ENCODE data around the gene TSSC4. TPM values are rescaled to one million over a fixed set of nuclear protein-coding genes. Genes with fewer than 3 reads are reported as not detected.
"Not testable (repeated sequence)": the region's sequence is repeated elsewhere in the genome, so short reads cannot be mapped to it uniquely, and the experiment has no call there.

TSSC4 gene
- total RNA-seq, 1 experiment from 2014 or later = 60.9 TPM

DNA sequence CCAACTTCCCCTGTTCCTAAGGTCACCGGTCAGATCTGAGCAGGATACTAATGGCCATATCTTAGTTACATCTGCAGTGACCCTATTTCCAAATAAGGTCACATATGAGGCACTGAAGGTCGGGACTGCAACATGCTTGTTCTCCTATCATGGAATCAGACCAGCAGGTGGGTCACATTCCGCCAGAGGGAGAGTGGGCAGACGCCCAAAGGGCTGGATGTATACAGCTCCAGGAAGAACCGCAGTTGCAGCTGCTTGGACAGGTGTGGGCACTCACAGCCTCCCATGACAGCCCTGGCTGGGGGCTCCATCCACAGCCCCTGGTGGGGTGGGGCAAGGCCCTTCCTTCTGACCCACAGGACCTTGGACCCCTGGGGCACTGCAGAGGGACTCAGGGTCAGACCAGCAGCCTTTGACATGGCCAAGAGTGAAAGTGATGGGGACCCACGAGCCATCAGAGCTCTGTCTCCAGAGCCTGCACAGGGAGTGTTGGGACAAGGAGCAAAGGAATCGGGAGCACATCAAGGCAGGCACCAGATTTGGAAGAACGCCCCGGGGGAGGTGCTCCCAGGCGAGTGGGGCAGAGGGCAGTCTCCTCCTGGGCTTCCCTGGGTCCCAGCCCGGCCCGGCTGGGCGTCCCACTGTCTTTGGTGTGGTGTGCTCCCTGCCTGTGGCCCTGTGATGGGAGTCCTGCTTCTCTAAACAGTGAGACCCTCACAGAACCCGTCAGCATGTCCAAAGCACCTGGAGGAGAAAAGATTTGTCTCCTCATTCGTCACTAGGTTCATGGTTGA is 36.8 kb upstream of the TSSC4 start:
- H3K9me3 ChIP-seq = no peaks in the 10 kb centered on the region
- ChIA-PET POLR2A (no interaction called here), CTCF (no interaction called here)
- H3K4me3 ChIP-seq (ENCODE audit: low read depth, low read length) = no peak overlapping the region
- H3K27me3 ChIP-seq (replicated peaks; ENCODE audit: control insufficient read depth, insufficient read depth, low read length) = no peaks in the 10 kb centered on the region
- TF ChIP-seq CTCF (IDR thresholded peaks at IDR 0.05; ENCODE audit: insufficient read depth in 1 of 2, low read depth in 1 of 2, low read length in 1 of 2, severe bottlenecking in 1 of 2, unreplicated experiment in 1 of 2) = no peak
- intact Hi-C loops (cut with micrococcal nuclease; ENCODE audit: unreplicated experiment) = no loop called here
- Mint-ChIP-seq H3K9me3 (ENCODE audit: unreplicated experiment) (no peaks in the 10 kb centered on the region), H3K27ac (ENCODE audit: unreplicated experiment) (no peak overlapping the region), H3K36me3 (ENCODE audit: insufficient read depth, unreplicated experiment) (no peaks in the 10 kb centered on the region), H3K27me3 (ENCODE audit: insufficient read depth, unreplicated experiment) (no peaks in the 10 kb centered on the region), H3K4me3 (ENCODE audit: unreplicated experiment) (no peak overlapping the region), H3K4me1 (ENCODE audit: low read depth, unreplicated experiment) (no peaks in the 10 kb centered on the region)
- no peaks in the 10 kb centered on the region for H3K36me3 ChIP-seq (ENCODE audit: control insufficient read depth, insufficient read depth, low read length)
- BruUV-seq (replicated peaks) = no TSS peak
- H3K4me1 ChIP-seq = no peaks in the 10 kb centered on the region
- DNase-seq = no peak

DNA sequence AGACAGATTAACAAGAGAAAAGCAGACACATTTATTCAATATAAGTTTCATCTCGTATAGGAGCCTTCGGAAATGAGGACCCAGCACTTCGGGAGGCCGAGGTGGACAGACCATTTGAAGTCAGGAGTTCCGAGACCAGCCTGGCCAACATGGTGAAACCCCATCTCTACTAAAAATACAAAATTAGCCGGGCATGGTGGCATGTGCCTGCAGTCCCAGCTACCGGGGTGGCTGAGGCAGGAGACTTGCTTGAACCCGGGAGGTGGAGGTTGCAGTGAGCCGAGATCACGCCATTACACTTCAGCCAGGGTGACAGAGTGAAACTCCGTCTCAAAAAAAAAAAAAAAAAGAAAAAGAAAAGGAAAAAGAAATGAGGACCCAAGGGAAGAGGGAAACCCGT is 36.2 kb upstream of the TSSC4 start:
- H3K4me1 Mint-ChIP-seq (ENCODE audit: low read depth, unreplicated experiment); CTCF ChIA-PET: not testable (repeated sequence)

GRCh38 chr11:2365571-2366210 is 34.9 kb upstream of the TSSC4 start:
- H3K36me3 ChIP-seq (ENCODE audit: control insufficient read depth, insufficient read depth, low read length) = no peaks in the 10 kb centered on the region
- H3K36me3 Mint-ChIP-seq (ENCODE audit: insufficient read depth, unreplicated experiment) = no peaks in the 10 kb centered on the region
- intact Hi-C loops (cut with micrococcal nuclease; ENCODE audit: unreplicated experiment) = no loop called here
- no peak overlapping the region for H3K27ac Mint-ChIP-seq (ENCODE audit: unreplicated experiment)
- no peaks in the 10 kb centered on the region for H3K4me1 ChIP-seq
- no peak for DNase-seq
- ChIA-PET CTCF (no interaction called here), POLR2A (no interaction called here)
- H3K9me3 ChIP-seq = no peaks in the 10 kb centered on the region
- no peaks in the 10 kb centered on the region for H3K4me1 Mint-ChIP-seq (ENCODE audit: low read depth, unreplicated experiment)
- no peaks in the 10 kb centered on the region for H3K27me3 ChIP-seq (replicated peaks; ENCODE audit: control insufficient read depth, insufficient read depth, low read length)
- H3K4me3 ChIP-seq (ENCODE audit: low read depth, low read length) = no peak overlapping the region
- H3K4me3 Mint-ChIP-seq (ENCODE audit: unreplicated experiment) = no peak overlapping the region
- no TSS peak for BruUV-seq (replicated peaks)
- no peaks in the 10 kb centered on the region for H3K27me3 Mint-ChIP-seq (ENCODE audit: insufficient read depth, unreplicated experiment)
- no peaks in the 10 kb centered on the region for H3K9me3 Mint-ChIP-seq (ENCODE audit: unreplicated experiment)
- TF ChIP-seq CTCF (IDR thresholded peaks at IDR 0.05; ENCODE audit: insufficient read depth in 1 of 2, low read depth in 1 of 2, low read length in 1 of 2, severe bottlenecking in 1 of 2, unreplicated experiment in 1 of 2) = no peak

More for the DNA sequence above, 36.2 kb upstream of the TSSC4 start:
- H3K9me3 Mint-ChIP-seq (ENCODE audit: unreplicated experiment); H3K4me3 ChIP-seq (ENCODE audit: low read depth, low read length); H3K27me3 Mint-ChIP-seq (ENCODE audit: insufficient read depth, unreplicated experiment); H3K4me1 ChIP-seq; H3K9me3 ChIP-seq; POLR2A ChIA-PET; BruUV-seq (replicated peaks); DNase-seq; H3K27me3 ChIP-seq (replicated peaks; ENCODE audit: control insufficient read depth, insufficient read depth, low read length); H3K36me3 ChIP-seq (ENCODE audit: control insufficient read depth, insufficient read depth, low read length); H3K36me3 Mint-ChIP-seq (ENCODE audit: insufficient read depth, unreplicated experiment); H3K4me3 Mint-ChIP-seq (ENCODE audit: unreplicated experiment); H3K27ac Mint-ChIP-seq (ENCODE audit: unreplicated experiment); intact Hi-C loops (cut with micrococcal nuclease; ENCODE audit: unreplicated experiment): not testable (repeated sequence)
